ENCODE data around the gene RTEL1.
A peak's percentile ranks its signal among the peaks of the same experiment; 100 is the strongest.

RTEL1 gene

GRCh38 chr20:63690003-63690897, 32.1 kb downstream of the RTEL1 start:
- DNase-seq (no peak), ATAC-seq (replicated peaks) (no peak)
- Mint-ChIP-seq H3K4me3 (no peak overlapping the region), H3K27me3 (no peaks in the 10 kb centered on the region), H3K36me3 (peaks cover 11 to 24% of the 10 kb centered on the region in 2 donors), H3K4me1 (peaks cover 10 to 22% of the 10 kb centered on the region in 2 donors), H3K27ac (no peak overlapping the region), H3K9me3 (no peaks in the 10 kb centered on the region)

- H3K36me3 Mint-ChIP-seq = peaks cover 11 to 26% of the 10 kb centered on the region in 2 donors
- peaks cover 11 to 25% of the 10 kb centered on the region in 2 donors for H3K4me1 Mint-ChIP-seq
- no peak for DNase-seq
- peak overlapping the region in 1 of 2 donors; percentile 5 for H3K4me3 Mint-ChIP-seq
- peak in 1 of 2 donors; percentile 22 for ATAC-seq (replicated peaks)
- no peaks in the 10 kb centered on the region for H3K9me3 Mint-ChIP-seq
- H3K27me3 Mint-ChIP-seq = no peaks in the 10 kb centered on the region
- peak overlapping the region; percentile 87 for H3K27ac Mint-ChIP-seq
These were observed 33.0 kb downstream of the RTEL1 start for GRCh38 chr20:63690898-63691710.

- Mint-ChIP-seq H3K9me3 (no peaks in the 10 kb centered on the region), H3K4me3 (no peak overlapping the region), H3K36me3 (peaks cover 11 to 28% of the 10 kb centered on the region in 2 donors), H3K27me3 (no peaks in the 10 kb centered on the region), H3K27ac (peak overlapping the region; percentile 87), H3K4me1 (peaks cover 13 to 29% of the 10 kb centered on the region in 2 donors)
- DNase-seq (no peak), ATAC-seq (replicated peaks) (no peak)
These were observed 33.8 kb downstream of the RTEL1 start for GRCh38 chr20:63691711-63692435.

GRCh38 chr20:63692436-63693082, 34.4 kb downstream of the RTEL1 start:
- no peaks in the 10 kb centered on the region for H3K27me3 Mint-ChIP-seq
- ATAC-seq (replicated peaks) = no peak
- H3K9me3 Mint-ChIP-seq = no peaks in the 10 kb centered on the region
- H3K36me3 Mint-ChIP-seq = peaks cover 14 to 32% of the 10 kb centered on the region in 2 donors
- peak overlapping the region; percentile 72 for H3K27ac Mint-ChIP-seq
- DNase-seq = no peak
- no peak overlapping the region for H3K4me3 Mint-ChIP-seq
- H3K4me1 Mint-ChIP-seq = peaks cover 15 to 29% of the 10 kb centered on the region in 2 donors

GRCh38 chr20:63693083-63693732, 35.1 kb downstream of the RTEL1 start:
- Mint-ChIP-seq H3K4me1 (peaks cover 17 to 28% of the 10 kb centered on the region in 2 donors), H3K4me3 (no peak overlapping the region), H3K9me3 (no peaks in the 10 kb centered on the region), H3K36me3 (peaks cover 13 to 32% of the 10 kb centered on the region in 2 donors), H3K27me3 (no peaks in the 10 kb centered on the region), H3K27ac (peak overlapping the region; percentile 25)
- DNase-seq (no peak), ATAC-seq (replicated peaks) (no peak)

GRCh38 chr20:63693733-63694583, 35.8 kb downstream of the RTEL1 start:
- ATAC-seq (replicated peaks) (no peak), DNase-seq (no peak)
- Mint-ChIP-seq H3K27ac (peak overlapping the region; percentile 94), H3K4me1 (peaks cover 17 to 29% of the 10 kb centered on the region in 2 donors), H3K27me3 (no peaks in the 10 kb centered on the region), H3K4me3 (peak overlapping the region; percentile 59 to 63), H3K9me3 (no peaks in the 10 kb centered on the region), H3K36me3 (peaks cover 12 to 32% of the 10 kb centered on the region in 2 donors)

GRCh38 chr20:63694584-63695423, 36.7 kb downstream of the RTEL1 start:
- Mint-ChIP-seq H3K36me3 (peaks cover 12 to 35% of the 10 kb centered on the region in 2 donors), H3K27me3 (no peaks in the 10 kb centered on the region), H3K9me3 (no peaks in the 10 kb centered on the region), H3K4me3 (no peak overlapping the region), H3K4me1 (peaks cover 20 to 36% of the 10 kb centered on the region in 2 donors), H3K27ac (peak overlapping the region; percentile 14)
- no peak for DNase-seq
- ATAC-seq (replicated peaks) = no peak

- peaks cover 15 to 37% of the 10 kb centered on the region in 2 donors for H3K36me3 Mint-ChIP-seq
- peaks cover 24 to 41% of the 10 kb centered on the region in 2 donors for H3K4me1 Mint-ChIP-seq
- peak overlapping the region in 1 of 2 donors; percentile 21 for H3K4me3 Mint-ChIP-seq
- H3K27ac Mint-ChIP-seq = peak overlapping the region; percentile 86
- DNase-seq (no peak), ATAC-seq (replicated peaks) (no peak)
- no peaks in the 10 kb centered on the region for H3K9me3 Mint-ChIP-seq
- H3K27me3 Mint-ChIP-seq = no peaks in the 10 kb centered on the region
These were observed 37.6 kb downstream of the RTEL1 start for GRCh38 chr20:63695424-63696305.

GRCh38 chr20:63696306-63696627, 38.2 kb downstream of the RTEL1 start:
- peak overlapping the region; percentile 86 for H3K27ac Mint-ChIP-seq
- peaks cover 14 to 35% of the 10 kb centered on the region in 2 donors for H3K36me3 Mint-ChIP-seq
- H3K4me3 Mint-ChIP-seq = peak overlapping the region in 1 of 2 donors; percentile 21
- no peaks in the 10 kb centered on the region for H3K9me3 Mint-ChIP-seq
- ATAC-seq (replicated peaks) (peak; percentile 55 to 62), DNase-seq (no peak)
- H3K4me1 Mint-ChIP-seq = peaks cover 23 to 41% of the 10 kb centered on the region in 2 donors
- no peaks in the 10 kb centered on the region for H3K27me3 Mint-ChIP-seq

- Mint-ChIP-seq H3K4me1 (peaks cover 19 to 41% of the 10 kb centered on the region in 2 donors), H3K36me3 (peaks cover 10 to 30% of the 10 kb centered on the region in 2 donors), H3K9me3 (no peaks in the 10 kb centered on the region), H3K27me3 (no peaks in the 10 kb centered on the region), H3K4me3 (peak within 1 kb of the TSS; percentile 50 to 73), H3K27ac (peak within 1 kb of the TSS; percentile 87)
- DNase-seq (no peak), ATAC-seq (replicated peaks) (peak; percentile 29 to 31)
These were observed 38.7 kb downstream of the RTEL1 start, which contains the start of gene TNFRSF6B for GRCh38 chr20:63696628-63697356. Gene TNFRSF6B, plus strand, starts transcription at chr20:63696652. Its CDS starts 116 bp downstream, at chr20:63696768.

Measured in stimulated activated naive B cell treated with anti-CD40 and anti-IgM and Interleukin-4, amounts not matched to agents 10 μg/mL and 1 μg/mL and 100 μg/mL, for 72 hours (primary cell).